Upper lobe of left lung (tissue), 4 donors: ENCODE results near the gene LGI4.

Experiments used
- POLR2A ChIP-seq, 4 donors: fragments of 450-650 bp; IDR thresholded peaks; one replicate each; pipeline ENCODE4 v1.5.1; 2016 to 2017; ENCODE audit warnings: antibody characterized with exemption in 4 of 4, mild to moderate bottlenecking in 2 of 4
- TF ChIP-seq, protein P1 (sequence below), 6 experiments: fragments of 450-650 bp in 4 of 6; fragments of 200-600 bp in 2 of 6; sonication (generic) in 2 of 6; IDR thresholded peaks; one replicate each; pipeline ENCODE4 v1.5.1; 2016 to 2019; ENCODE audit warnings: antibody characterized with exemption in 6 of 6

DNA sequence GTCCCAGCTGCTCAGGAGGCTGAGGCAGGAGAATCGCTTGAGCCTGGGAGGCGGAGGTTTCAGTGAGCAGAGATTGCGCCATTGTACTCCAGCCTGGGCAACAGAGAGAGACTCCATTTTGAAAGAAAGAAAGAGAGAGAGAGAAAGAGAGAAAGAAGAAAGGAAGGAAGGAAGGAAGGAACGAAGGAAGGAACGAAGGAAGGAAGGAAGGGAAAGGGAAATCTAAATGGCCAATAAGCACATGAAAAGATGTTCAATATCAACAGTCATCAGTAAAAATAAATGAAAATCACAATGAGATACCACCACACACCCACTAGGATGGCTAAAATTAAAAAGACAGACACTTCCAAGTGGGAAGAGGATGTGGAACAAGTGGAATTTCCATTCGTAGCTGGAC lies 39.4 kb upstream of the LGI4 start:
- TF ChIP-seq POLR2A (IDR thresholded peaks at IDR 0.05) = no peak
- TF ChIP-seq, protein P1, sequence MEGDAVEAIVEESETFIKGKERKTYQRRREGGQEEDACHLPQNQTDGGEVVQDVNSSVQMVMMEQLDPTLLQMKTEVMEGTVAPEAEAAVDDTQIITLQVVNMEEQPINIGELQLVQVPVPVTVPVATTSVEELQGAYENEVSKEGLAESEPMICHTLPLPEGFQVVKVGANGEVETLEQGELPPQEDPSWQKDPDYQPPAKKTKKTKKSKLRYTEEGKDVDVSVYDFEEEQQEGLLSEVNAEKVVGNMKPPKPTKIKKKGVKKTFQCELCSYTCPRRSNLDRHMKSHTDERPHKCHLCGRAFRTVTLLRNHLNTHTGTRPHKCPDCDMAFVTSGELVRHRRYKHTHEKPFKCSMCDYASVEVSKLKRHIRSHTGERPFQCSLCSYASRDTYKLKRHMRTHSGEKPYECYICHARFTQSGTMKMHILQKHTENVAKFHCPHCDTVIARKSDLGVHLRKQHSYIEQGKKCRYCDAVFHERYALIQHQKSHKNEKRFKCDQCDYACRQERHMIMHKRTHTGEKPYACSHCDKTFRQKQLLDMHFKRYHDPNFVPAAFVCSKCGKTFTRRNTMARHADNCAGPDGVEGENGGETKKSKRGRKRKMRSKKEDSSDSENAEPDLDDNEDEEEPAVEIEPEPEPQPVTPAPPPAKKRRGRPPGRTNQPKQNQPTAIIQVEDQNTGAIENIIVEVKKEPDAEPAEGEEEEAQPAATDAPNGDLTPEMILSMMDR (IDR thresholded peaks at IDR 0.05) = no peak
